ENCODE data around the gene MSANTD2. TPM values are rescaled to one million over a fixed set of nuclear protein-coding genes. Genes with fewer than 3 reads are reported as not detected.

The MSANTD2 gene
- total RNA-seq, 1 donor from 2014 or later = 9.8 TPM

DNA sequence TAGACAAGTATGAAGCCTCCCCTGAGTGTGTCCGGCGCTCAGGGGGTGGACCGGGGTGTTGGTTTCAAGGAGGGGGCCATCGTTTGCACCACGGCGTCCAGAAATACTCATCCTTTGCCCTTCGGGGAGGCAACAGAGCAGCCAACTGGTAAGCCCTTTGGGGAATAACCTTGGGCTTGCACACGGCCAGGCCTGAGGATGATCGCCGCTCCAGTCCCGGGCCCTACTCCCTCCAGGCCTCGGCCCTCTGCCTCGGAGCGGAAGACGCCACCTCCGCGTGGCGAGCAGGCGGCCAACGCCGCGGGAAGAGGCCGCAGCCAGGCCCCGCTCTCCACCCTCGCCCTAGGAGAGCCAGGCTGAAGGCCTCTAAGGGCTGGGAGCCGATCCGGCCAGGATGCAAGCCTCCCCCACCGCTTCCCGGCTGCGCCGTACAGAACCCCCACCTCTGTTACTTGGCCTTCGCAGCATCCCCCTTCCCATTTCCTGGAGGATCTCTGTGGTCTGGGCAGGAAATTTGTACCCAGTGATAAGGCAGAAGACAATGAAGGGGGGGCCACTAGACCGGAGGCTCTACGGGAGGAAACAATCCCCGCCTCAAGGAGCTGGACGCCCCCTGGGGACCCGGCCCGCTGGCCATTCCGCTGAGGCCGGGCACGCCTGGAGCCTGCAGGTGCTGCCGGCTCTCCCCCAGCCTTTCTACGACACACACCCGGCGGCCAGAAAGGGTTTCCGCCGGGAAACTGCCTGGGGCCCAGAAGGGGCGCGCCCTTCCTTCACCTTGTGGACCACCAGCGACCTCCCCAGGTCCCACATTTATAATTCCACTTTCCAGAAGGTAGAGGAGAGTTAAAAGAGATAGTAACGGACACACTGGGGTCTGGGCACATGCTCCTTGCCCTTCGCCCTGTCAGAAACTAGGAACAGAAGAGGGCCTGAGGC is 40.7 kb downstream of the MSANTD2 start:
- Histone ChIP-seq H3K9me3 (no peaks in the 10 kb centered on the region), H3K27me3 (peaks cover 6% of the 10 kb centered on the region), H3K4me1 (peaks cover 50% of the 10 kb centered on the region), H3K27ac (peak overlapping the region; percentile 71), H3K4me3 (peak overlapping the region; percentile 50 to 53), H3K36me3 (no peaks in the 10 kb centered on the region)
- intact Hi-C loops (cut with DNase I) = loop anchor here (2.0 to 5.0 kb wide), 2 partner anchors 78 to 85 kb away; no protein-coding TSS in a partner anchor
- no peak for DNase-seq (ENCODE audit: extremely low spot score in 2 of 2)
- TF ChIP-seq POLR2AphosphoS5 (IDR thresholded peaks at IDR 0.05; ENCODE audit: insufficient read depth in 1 of 2, low read depth in 1 of 2) = peak; percentile 16 to 57
- TF ChIP-seq, protein P1, sequence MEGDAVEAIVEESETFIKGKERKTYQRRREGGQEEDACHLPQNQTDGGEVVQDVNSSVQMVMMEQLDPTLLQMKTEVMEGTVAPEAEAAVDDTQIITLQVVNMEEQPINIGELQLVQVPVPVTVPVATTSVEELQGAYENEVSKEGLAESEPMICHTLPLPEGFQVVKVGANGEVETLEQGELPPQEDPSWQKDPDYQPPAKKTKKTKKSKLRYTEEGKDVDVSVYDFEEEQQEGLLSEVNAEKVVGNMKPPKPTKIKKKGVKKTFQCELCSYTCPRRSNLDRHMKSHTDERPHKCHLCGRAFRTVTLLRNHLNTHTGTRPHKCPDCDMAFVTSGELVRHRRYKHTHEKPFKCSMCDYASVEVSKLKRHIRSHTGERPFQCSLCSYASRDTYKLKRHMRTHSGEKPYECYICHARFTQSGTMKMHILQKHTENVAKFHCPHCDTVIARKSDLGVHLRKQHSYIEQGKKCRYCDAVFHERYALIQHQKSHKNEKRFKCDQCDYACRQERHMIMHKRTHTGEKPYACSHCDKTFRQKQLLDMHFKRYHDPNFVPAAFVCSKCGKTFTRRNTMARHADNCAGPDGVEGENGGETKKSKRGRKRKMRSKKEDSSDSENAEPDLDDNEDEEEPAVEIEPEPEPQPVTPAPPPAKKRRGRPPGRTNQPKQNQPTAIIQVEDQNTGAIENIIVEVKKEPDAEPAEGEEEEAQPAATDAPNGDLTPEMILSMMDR (IDR thresholded peaks at IDR 0.05) = no peak

DNA sequence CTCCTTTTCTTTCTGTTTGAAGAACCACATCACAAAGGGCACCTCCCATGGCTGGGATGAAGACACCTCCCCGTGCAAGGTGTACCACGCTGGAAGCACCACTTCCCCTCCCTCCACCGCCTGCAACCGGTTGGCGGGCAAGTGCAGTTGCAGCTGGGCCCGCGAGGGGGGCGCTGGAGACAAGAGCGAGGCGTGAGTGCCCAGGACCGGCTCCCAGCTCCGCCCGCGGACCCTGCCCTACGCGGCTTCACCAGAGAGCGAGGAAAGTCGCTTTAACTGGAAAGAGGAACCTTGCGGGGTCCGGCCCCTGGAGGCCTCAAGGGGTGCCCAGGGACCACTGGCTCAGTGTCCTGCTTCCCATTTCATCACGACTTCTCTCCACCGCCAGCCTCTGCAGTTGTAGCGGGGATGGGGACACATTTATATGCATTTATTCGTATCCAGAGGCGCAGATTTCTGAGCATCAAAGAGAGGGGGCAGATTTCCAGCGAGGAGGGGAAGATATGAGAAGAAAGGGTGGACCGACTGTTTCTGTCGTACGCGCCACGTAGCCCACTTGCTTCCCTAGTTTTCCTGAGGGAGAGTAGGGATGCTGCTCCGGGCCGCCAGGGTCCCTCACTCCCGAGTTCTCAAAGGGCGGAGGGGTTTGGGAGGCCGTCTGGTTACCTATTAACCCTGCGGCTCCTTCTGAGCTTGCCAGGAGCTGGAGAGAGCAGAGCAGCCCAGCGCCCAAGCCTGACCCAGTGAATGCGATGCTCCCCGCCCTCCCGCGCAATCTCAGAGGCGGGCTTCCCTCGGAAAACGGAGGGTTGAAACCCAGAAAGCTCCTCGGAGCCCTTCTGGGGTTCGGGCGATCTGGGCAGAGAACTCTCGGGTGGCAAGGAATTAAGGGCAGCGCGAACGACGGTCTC is 41.6 kb downstream of the MSANTD2 start:
- H3K36me3 ChIP-seq = no peaks in the 10 kb centered on the region
- intact Hi-C loops (cut with DNase I) = loop anchor here (5.0 kb wide), 1 partner anchor 79 kb away; no protein-coding TSS in a partner anchor
- TF ChIP-seq POLR2A (IDR thresholded peaks at IDR 0.05) (no peak), POLR2AphosphoS5 (IDR thresholded peaks at IDR 0.05; ENCODE audit: insufficient read depth in 1 of 2, low read depth in 1 of 2) (peak in 1 of 2 donors; percentile 21)
- TF ChIP-seq, protein P1 (IDR thresholded peaks at IDR 0.05) = peak in 2 of 3 experiments; percentile 9 to 47
- H3K9me3 ChIP-seq = no peaks in the 10 kb centered on the region
- no peak for DNase-seq (ENCODE audit: extremely low spot score in 2 of 2)
- peak overlapping the region; percentile 50 to 53 for H3K4me3 ChIP-seq
- peaks cover 6% of the 10 kb centered on the region for H3K27me3 ChIP-seq
- peaks cover 50% of the 10 kb centered on the region for H3K4me1 ChIP-seq
- H3K27ac ChIP-seq = peak overlapping the region; percentile 71

DNA sequence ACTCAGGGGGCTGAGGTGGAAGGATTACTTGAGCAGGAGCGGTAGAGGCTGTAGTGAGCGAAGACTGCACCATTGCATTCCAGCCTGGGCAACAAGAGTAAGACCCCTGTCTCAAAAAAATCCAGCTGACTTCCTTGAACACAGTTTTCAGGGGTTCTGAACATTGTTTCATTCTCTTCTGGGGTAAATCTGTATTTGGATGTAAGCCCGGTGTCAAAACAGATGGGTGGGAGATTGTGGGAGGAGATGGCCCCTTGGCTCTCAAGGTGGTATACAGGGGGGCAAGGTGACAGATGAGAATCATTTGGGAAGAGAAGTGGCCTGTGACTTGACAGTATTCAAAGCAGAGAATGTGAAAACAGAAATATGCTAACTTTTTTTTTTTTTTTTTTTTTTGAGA is 42.9 kb downstream of the MSANTD2 start:
- H3K27ac ChIP-seq = no peak overlapping the region
- no peak for DNase-seq (ENCODE audit: extremely low spot score in 2 of 2)
- intact Hi-C loops (cut with DNase I) = loop anchor here (5.0 kb wide), 1 partner anchor 80 kb away; no protein-coding TSS in a partner anchor
- TF ChIP-seq, protein P1 (IDR thresholded peaks at IDR 0.05) = no peak
- no peak for TF ChIP-seq POLR2AphosphoS5 (IDR thresholded peaks at IDR 0.05; ENCODE audit: insufficient read depth in 1 of 2, low read depth in 1 of 2)
- TF ChIP-seq POLR2A (IDR thresholded peaks at IDR 0.05) = no peak
- H3K9me3 ChIP-seq = no peaks in the 10 kb centered on the region
- H3K4me3 ChIP-seq = no peak overlapping the region
- H3K4me1 ChIP-seq = peaks cover 42% of the 10 kb centered on the region
- no peaks in the 10 kb centered on the region for H3K36me3 ChIP-seq
- peaks cover 6% of the 10 kb centered on the region for H3K27me3 ChIP-seq

DNA sequence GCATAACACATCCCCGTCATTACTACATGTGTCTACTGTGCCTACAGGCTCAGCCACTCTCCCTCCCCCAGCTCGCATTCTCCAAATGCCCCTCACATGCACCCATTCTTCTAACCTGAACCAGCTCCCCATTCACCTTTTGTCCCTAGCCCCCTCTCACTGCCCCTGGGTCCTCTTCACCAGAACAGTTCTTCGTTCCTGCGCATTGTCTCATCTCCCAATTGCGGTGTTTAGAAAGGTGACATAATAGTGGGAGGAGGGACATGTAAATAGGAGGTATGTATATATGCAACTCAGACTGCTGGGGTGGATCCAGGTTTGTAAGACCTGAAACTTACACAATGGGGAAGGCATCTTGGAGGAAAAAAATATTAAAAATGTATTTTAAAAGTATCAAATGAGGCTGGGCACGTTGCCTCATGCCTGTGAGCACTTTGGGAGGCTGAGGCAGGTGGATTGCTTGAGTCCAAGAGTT is 43.4 kb downstream of the MSANTD2 start:
- no peak overlapping the region for H3K4me3 ChIP-seq
- H3K27me3 ChIP-seq = peaks cover 6% of the 10 kb centered on the region
- TF ChIP-seq POLR2A (IDR thresholded peaks at IDR 0.05) (no peak), POLR2AphosphoS5 (IDR thresholded peaks at IDR 0.05; ENCODE audit: insufficient read depth in 1 of 2, low read depth in 1 of 2) (no peak)
- H3K9me3 ChIP-seq = no peaks in the 10 kb centered on the region
- intact Hi-C loops (cut with DNase I) = loop anchor here (5.0 kb wide), 1 partner anchor 81 kb away; no protein-coding TSS in a partner anchor
- peaks cover 37% of the 10 kb centered on the region for H3K4me1 ChIP-seq
- DNase-seq (ENCODE audit: extremely low spot score in 2 of 2) = no peak
- H3K27ac ChIP-seq = no peak overlapping the region
- H3K36me3 ChIP-seq = no peaks in the 10 kb centered on the region
